SIG-M5 (cell line): ENCODE results near the gene GRM5.
"Not testable (repeated sequence)": the region's sequence is repeated elsewhere in the genome, so short reads cannot be mapped to it uniquely, and the experiment has no call there.

ENCODE experiments used
- DNase-seq: peaks from one replicate; lab custom pipeline; 2025; lab: John Stamatoyannopoulos, UW

Gene GRM5

DNA sequence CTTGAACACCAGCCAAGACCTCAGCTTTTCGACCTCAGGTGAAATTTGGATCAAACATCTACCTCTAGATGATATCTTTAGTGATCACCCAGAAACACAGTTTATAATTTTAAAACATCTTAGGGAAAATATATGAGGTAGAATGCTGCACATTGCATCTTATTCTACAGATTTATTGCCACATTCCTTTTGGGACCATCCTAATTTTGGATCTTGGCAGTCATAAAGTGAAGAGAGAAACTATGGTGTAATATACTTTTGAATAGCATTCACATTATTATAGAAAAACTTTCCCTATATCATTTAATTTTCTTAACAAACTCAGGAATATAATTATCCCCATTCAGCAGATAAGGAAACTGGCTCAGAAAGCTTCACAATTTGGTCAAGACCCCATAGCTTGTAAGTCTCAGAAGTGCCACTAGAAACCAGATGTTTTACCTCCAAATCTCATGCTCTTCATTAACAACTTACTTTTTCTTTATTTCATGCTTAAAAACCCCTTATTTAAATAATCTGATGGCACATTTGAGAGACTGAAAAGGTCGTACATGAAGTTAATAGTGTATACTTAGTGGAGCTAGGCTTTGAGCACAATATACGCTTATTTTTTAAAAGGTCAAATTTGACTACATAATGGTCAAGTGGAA, 529.0 kb downstream of the GRM5 start:
- no peak for DNase-seq

DNA sequence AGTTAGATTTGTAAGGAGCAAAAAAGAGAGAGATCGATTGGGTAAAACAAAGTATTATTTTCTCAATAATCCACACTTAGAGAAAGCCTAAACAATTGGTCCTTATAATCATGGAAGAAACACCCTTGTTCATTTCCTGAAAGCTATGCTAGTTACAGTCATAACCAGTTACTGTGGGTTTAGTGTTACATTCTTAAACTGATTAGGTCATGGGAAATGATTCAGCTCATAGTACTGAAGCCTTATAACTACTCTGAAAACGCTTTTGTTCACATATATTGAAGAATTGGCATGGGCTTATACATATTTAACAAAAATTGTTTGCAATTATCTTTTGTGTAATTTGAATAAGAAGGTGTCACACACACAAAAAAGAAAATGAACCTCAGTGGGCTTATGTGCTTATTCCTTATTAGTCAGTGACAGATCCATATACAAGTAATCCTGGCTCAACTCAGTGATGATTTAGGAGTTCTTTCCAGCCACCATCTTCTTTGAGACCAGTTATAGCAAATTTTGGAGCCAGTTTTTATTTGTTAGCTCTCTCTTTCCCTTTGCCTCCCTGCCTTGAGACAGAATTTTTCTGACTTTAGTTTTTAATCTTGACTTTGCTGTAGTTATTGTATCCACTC, 529.8 kb downstream of the GRM5 start:
- DNase-seq: no peak

DNA sequence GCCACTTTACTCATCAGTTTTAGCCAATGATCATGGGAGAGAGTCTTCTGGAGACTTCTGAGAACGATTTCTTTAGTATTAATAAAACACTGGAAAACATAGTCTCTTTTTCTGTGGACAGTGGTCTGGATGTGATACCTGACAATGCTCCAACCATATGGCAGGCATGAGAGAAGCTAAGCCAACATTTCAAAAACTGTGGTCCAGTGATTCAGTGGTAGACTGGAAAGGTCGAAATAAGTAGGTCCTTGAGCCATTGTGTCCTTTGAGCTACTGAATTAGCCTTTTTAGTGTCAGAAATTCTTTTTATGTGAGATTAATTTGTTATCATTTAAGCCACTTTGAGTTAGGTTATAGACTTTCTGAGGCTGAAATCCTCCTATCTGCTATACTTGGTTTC, 530.5 kb downstream of the GRM5 start:
- DNase-seq: no peak

DNA sequence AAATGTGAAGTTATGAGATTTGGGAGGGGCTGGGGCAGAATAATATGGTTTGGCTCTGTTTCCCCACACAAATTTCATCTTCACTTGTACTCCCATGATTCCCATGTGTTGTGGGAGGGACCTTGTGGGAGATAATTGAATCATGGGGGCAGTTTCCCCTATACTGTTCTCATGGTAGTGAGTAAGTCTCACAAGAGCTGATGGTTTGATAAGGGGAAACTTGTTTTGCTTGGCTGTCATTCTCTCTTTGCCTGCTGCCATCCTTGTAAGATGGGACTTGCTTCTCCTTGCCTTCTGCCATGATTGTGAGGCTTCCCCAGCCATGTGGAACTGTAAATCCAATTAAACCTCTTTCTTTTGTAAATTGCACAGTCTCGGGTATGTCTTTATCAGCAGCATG, 531.1 kb downstream of the GRM5 start:
- DNase-seq: not testable (repeated sequence)

DNA sequence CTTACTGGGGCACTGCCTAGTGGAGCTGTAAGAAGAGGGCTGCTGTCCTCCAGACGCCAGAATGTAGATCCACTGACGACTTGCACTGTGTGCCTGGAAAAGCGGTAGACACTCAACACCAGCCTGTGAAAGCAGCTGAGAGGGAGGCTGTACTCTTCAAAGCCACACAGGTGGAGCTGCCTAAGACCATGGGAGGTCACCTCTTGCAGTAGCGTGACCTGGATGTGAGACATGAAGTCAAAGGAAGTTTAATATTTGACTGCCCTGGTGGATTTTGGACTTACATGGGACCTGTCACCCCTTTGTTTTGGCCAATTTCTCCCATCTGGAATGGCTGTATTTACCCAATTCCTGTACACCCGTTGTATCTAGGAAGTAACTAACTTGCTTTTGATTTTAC, 531.6 kb downstream of the GRM5 start:
- DNase-seq: no peak

DNA sequence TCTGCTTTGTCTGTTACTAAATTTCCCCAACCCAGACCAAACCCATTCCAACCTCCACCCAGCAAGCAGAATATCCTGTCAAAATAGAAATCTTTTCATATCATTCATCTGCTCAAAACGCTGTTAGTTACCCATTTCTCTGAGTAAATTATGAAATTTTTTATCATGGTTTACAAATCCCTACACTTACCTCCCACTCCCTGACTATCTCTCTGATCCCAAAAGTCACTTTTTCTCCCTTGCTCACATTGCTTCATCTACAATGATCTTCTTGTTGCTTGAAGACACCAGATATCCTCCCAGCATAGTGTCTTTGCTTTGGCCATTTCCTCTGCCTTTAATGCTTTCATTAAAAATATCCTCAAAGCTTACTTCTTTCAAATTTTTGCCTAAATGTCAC, 532.8 kb downstream of the GRM5 start:
- DNase-seq: no peak

DNA sequence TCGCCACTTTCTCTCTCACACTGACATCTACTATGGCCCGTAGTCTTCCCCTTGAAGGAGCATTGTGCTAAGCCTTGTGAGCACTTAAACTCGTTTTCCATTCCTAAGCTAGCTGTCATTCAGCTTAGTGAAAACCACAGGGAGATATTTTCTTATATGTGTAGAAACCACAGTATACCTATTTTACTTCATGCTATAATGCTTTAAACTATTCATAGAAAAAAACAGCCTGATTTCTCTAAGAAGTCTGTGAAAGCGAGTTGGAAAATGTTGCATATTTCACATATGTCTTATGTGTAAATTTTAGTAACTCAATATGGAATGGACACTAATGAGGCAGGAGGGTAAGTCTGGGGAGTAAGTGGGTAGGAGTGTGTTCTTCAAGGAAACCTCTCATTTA, 534.0 kb downstream of the GRM5 start:
- no peak for DNase-seq

DNA sequence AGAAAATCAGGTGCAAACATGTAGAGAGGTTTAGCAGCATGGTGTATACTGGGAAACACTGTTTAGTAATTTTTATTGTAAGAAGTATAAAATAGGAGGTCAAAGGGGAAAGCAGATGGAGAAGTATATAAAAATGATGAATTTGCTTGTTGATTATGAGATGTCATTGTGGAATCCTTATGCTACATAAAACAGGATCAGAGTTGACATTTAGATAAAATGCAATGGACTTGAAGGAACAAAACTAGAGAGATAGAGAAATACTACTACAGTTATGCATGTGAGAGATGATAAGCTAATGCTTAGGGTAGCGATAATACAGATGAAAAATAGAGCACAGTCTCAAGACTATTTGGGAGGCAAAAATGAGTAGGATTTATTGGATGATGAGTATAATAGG, 536.4 kb downstream of the GRM5 start:
- no peak for DNase-seq

DNA sequence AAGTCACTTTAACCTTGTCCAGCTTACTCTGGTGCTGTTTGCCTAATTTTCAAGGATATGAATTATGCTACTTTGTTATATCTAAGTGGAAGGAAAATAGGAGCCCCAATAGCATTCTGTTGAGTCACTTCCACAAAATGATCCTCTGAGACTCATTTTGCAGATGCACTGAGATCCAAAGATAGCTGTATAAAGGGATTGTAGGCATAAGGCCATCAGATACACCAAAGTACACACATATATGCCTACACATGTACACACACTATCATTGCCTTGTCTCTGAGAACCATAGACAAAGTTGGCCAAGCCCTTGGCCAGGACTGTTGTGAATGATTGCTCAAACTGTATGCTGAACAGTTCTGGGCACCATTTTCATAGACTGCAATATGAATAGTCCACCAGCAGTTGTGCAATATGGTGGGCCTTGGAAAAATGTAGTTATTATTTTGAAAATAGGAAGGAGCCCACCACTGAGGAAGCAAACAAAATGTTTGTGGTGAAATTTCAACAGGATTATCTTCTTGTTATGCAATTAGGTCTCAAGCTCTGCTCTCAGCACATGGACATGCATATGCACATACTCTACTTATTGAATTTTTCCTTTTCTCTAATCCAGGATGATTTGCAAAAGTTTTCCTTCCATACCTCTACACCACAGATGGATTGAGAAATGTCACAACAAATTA, 542.3 kb downstream of the GRM5 start:
- no peak for DNase-seq

DNA sequence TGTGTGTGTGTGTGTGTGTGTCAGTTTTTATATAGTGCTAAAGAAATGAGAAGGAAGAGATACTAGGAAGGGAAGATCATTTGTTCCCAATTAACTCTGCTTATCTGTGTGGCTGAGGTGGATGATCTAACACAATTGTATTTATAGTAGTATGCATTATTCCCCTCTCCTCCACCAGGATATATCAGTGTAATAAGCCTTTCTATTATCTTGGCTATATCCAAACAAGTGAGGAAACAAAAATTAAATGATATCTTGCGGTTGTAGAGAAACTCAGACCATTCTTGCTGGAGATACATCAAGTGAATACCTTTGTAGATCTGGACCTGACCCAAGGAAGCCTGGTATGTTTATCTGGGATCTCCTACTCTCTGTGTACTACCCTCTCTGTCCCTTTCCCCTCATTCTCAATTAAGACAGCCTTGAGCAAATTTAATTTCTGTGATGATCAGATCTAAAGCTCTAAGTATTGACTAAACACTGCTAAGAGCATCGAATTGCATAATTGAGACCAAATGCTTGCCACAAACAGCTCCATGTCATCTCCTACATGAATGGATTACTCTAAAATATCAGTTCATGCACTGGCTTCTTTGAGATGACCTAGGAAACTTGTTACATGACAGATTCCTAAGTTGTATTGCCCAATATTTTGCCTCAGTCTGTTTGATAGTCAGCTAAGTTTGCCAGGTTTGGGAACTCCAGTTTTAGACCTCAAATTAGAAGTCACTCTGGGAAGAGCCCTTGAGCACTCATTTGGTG, 543.0 kb downstream of the GRM5 start:
- DNase-seq: no peak

DNA sequence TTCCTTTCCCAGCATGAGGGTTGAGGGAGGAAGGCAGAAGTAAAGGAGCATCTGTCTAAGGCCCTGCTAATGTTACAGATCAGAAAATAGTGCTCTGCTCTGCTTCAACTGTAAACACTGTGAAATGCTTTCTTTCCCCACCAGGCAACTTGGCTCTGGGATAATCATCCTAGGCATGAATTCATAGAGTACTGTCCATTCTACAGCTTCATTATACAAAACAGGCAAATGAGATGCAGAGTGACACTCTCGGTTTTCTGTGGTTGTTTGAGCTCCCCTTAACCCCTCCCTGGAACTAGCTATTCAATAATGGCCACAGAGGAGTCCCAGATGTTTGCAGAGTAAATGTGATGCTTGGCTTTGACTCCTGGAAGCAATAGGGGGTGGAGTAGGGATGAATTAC, 544.0 kb downstream of the GRM5 start:
- DNase-seq: no peak

DNA sequence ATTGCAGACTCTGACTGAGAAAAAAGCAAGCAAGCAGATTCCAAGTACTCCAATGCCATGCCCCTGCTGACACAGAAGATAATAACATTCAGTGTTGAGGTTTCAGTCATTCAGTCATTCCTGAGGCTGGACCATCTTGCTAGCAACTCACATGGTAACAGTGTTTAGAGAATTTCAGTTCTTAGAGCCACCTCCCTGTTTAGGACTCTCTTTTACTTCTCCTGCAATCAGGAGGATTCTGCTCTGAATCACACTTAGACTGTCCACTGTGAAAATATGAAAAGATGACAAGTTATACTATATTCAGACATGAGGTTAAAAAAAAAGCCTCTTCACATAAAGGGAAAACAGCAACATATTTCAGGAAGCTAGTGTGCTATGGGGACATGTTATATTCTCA, 544.4 kb downstream of the GRM5 start:
- DNase-seq: no peak

DNA sequence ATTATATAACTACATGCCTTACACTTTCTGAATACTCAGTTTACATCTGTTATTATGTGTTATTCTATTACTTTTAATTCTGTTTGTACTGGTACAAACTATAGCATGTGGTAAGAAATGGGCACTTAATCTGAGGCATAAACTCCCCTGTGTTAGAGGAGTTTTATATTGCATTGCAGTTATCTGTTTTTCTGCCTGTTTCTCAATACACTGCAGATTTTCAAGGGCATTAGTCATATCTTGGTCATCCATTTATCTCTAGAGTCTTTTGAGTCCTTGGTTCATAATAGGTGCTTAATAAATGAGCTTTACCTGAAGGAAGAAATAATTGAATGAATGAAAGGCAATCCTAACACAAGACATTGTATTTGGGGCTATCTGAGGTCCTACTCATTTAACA, 545.4 kb downstream of the GRM5 start:
- DNase-seq: no peak

DNA sequence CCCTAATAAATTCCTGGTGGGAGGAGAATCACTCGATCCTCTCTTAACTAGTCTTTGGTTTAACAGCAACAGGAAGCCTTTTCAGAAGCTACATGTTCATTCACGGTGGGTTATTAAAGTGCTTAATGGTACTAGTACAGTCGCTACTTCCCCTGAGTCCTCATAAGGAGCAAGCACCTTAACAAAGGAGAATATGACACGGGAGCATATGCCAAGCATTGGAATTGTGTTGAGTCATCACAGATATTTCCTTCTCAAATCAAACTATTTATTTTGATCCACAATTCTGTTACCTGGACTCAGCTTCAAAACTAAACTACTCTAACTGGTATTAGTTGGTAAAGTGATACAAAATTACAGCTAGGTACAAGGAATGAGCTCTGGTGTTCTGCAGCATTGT, 550.8 kb downstream of the GRM5 start:
- no peak for DNase-seq

DNA sequence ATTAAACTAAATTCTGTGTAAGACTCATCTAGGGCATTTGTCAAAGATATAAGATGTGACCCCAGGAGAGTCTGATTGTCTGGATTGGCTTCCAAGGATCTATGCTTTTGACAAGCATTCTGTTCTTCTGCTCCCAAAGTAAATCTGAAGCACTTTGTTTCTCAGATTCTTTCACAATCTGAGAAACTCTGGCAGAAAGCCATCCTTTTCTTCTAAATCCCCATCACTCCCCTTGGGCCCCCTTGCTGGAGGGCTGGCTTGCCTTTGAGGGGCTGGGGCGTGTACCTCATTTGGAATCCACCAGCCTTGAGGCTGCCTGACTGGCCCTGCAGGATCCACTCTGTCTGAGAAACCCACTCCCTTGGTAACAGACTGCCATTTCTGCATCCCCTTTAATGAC, 554.8 kb downstream of the GRM5 start:
- no peak for DNase-seq

DNA sequence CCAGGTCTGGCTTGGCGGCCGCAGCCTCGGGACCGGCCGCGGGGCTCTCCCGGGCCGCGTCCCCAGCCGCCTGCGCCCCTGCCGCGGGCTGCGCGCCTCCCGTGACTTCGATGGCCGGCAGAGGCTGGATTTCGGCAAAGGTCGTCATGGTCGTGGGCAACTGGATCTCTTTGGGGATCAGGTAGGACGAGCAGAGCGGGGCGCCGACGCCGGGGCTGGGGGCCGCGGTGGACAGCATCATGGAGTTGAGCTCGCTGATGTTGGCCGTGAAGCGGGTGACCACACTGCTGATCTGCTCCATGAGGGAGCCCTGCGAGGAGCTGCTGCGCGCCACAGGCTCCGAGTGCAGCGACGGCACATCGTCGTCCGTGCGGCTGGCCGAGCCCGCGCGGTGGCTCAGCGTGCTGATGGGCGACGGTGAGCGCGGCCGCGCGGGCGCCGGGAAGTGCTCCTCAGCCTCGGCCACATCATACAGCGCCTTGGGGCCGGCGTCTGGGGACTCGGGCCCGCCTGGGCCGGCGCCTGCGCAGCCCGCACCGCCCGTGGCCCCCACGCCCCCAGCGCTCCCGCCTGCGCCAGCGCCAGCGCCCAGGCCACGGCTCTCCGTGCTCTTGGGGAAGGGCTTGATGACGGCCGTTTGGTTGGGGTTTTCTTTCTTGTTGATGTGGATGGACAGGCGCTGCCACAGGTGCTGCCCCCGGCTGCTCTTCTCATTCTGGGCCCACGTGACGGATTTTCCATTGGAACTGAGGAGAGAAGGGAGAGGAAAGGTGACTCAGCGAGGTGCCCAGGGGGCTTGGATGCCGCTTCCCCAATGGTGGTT, 556.8 kb downstream of the GRM5 start:
- no peak for DNase-seq

DNA sequence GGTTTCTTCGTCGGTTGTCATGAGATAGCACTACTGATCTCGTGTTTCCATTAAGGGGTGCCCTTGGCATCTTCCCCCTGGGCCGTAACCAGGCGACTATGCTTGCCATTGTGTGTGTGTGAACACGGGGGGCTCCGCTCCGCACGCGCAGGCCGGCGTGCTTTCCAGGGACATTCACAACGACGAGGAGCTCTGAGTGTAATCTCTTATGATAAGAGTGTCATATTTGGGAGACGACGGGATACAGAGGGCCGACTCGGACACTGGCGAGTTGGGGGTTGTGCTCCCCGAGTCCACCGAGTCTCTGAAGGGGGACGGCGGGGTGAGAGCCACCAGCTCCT, 557.4 kb downstream of the GRM5 start:
- DNase-seq: no peak

DNA sequence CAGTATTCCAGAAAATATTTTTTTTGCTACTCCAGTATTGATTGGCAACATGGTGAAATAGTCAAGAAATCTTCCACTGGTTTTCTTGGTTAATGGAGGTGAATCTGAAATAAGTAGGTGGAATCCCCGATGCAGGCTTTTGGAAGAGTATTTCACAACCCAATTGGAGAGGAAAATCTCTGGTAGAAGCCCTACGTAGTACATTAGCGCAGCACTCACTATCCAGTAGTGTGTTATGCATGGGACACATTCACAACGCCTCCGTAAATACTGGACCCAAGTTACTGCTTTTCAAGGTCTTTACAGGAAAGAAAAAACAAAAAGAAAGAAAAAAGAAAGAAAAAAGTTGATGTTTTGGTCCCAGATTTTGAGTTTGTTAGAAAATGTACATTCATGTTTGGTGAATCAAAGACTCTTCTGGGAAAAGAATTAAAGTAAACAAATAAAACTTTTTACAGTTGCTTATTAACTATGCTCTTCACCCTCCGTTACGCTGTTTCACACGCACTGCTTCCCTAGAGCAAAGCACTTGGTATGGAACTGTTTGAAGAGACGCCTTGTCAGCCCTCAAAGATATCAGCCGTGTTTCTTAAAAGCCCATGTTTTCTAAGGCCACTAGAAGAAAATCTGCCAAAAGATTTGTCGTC, 557.9 kb downstream of the GRM5 start:
- no peak for DNase-seq

DNA sequence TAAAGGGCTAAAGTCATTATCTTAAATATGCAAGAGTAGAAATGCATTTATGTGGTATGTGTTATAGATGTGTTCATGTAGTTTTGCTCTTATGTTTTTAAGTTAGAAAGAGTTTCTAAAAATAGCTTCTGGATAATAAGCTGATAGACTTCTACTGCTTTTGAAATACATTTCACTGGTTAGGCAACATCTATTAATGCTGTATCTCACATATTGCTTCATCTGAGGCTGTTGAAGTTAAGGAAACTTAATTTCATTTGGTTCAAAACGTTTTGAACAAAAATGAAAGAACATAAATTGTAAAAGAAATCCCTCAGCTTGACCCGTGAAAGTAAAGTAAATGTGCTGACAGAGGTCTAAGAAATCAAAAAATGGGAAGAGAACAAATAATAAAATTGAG, 564.2 kb downstream of the GRM5 start:
- no peak for DNase-seq

DNA sequence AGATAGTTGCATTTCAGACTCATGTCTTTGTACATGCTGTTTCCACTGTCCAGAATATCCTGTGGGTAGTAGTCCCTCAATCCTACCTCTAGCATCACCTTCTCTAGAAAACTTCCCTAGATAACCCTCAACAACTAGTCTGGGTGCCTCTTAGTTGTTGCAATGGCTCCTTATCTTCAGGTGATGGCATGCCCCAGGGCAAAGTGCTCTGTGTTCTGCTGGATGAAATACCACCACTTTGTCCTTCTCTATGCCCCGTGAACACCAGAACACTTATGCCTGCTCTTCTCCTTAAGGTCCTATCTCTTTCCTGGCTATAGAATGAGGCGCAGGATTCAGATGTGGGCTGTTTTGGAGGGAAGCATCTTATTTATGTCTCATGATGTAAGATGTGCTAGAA, 569.9 kb downstream of the GRM5 start:
- DNase-seq: no peak

DNA sequence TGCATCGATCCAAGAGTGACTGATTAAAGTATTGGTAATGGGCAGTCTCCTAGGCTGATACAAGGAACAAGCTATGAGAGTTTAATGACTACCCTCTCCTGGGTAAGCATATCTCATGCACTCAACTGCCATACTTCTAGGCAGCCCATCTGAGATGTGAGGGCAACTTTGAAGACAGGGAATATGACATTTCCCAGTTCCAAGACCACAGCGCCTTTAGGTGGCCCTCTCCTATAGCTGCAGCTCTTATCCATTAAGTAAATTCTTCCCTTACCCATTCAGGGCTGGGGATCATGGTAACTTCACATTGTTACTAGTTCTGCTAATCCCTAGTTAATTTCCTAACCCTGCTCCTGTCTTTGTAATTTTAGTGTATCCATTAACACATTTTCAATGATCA, 570.9 kb downstream of the GRM5 start:
- no peak for DNase-seq

DNA sequence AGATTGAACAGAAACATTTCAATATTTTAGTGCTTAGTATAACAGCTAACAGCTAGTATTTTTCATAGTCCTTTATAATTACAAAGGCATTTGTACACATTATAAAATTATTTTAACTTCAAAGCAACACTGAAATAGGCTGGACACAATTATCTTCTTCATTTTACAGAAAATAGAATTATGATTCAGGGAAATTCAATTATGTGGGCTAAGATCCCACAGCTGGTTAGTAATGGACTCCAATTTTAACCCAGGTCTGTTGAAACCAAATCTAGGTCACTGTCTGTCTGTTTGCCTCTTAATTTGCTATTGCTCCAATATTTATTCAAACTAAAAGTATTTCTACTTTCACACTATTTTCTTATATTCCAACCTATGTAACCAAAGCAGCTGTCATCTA, 574.1 kb downstream of the GRM5 start:
- no peak for DNase-seq
